ENCODE results near the gene P2RX6.
"Not testable (repeated sequence)": the region's sequence is repeated elsewhere in the genome, so short reads cannot be mapped to it uniquely, and the experiment has no call there.

The P2RX6 gene

DNA sequence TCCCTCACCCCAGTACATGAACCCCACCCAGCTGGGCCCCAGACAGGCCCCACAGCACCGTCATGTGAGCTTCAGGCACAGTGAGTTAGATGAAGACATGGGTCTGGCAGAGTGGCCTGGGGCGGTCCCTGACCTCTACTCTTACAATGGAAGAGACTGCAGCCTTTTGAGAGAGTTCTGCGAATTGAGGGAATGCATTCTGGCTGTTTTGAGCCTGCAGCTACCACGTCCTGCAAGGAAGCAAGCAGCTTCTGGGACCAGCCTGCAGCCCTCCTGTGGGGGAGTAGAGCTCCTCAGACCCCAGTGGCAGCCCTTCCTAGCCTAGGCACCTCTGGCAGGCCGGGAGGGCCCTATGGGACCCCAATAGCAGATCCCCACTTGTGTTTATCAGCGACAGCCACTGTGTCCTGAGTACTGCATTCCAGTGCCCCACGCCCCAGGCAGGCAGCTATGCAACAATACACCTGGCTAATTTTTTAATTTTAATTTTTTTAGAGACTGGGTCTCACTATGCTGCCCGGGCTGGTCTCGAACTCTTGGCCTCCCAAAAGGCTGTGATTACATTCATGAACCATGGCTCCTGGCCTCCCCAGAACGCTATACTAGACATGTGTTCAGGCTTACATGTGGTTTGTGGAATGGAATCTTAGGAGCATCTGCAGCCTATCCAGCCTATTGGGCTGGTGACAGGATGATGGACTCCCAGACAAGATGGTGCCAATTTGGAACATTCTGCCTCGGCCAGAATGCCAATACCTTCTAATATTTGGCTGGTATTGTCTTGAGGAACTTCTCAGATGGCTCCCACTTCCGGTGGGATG, 18.1 kb downstream of the P2RX6 start:
- in situ Hi-C loops (cut with MboI; ENCODE audit: low pct_unique_long_range_greater_than_20kb, low sequenced_read_pairs, unreplicated experiment) = no loop called here
- DNase-seq (ENCODE audit: low spot score) = no peak
- TF ChIP-seq, protein P1, sequence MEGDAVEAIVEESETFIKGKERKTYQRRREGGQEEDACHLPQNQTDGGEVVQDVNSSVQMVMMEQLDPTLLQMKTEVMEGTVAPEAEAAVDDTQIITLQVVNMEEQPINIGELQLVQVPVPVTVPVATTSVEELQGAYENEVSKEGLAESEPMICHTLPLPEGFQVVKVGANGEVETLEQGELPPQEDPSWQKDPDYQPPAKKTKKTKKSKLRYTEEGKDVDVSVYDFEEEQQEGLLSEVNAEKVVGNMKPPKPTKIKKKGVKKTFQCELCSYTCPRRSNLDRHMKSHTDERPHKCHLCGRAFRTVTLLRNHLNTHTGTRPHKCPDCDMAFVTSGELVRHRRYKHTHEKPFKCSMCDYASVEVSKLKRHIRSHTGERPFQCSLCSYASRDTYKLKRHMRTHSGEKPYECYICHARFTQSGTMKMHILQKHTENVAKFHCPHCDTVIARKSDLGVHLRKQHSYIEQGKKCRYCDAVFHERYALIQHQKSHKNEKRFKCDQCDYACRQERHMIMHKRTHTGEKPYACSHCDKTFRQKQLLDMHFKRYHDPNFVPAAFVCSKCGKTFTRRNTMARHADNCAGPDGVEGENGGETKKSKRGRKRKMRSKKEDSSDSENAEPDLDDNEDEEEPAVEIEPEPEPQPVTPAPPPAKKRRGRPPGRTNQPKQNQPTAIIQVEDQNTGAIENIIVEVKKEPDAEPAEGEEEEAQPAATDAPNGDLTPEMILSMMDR (IDR thresholded peaks at IDR 0.05; ENCODE audit: extremely low read depth, insufficient read depth, missing control alignments) = no peak

DNA sequence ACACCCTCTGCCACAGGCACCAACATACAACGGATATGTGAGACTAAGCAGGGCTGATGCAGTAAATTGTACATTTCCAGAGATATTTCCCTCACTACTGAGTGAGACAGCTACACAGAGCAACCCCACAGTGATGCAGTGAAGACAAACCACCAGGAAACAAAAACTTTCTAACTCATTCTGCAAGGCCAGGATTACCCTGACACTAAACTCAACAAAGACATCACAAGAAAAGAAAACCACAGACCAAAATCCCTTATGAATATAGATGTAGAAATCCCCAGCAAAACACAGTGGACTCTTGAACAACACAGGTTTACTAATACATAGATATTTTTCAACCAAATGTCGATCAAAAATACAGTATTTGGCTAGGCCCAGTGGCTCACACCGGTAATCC, 18.9 kb downstream of the P2RX6 start:
- DNase-seq (ENCODE audit: low spot score) = no peak
- in situ Hi-C loops (cut with MboI; ENCODE audit: low pct_unique_long_range_greater_than_20kb, low sequenced_read_pairs, unreplicated experiment) = no loop called here
- TF ChIP-seq, protein P1 (IDR thresholded peaks at IDR 0.05; ENCODE audit: extremely low read depth, insufficient read depth, missing control alignments) = no peak

DNA sequence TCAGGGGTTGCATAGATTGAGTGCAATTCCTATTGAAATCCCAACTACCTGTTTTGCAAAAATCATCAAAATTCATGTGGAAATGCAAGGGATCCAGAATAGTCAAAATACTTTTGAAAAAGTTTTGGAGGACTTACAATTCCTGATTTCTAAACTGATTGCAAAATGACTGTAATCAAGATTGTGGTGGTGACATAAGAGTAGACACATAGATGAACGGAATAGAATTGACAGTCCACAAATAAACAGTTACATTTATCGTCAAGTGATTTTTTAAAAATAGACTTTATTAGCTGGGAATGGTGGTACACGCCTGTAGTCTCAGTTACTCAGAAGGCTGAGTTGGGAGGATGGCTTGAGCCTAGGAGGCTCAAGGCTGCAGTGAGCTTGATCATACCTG, 20.0 kb downstream of the P2RX6 start:
- TF ChIP-seq, protein P1 (IDR thresholded peaks at IDR 0.05; ENCODE audit: extremely low read depth, insufficient read depth, missing control alignments) = no peak
- no peak for DNase-seq (ENCODE audit: low spot score)
- in situ Hi-C loops (cut with MboI; ENCODE audit: low pct_unique_long_range_greater_than_20kb, low sequenced_read_pairs, unreplicated experiment) = no loop called here

DNA sequence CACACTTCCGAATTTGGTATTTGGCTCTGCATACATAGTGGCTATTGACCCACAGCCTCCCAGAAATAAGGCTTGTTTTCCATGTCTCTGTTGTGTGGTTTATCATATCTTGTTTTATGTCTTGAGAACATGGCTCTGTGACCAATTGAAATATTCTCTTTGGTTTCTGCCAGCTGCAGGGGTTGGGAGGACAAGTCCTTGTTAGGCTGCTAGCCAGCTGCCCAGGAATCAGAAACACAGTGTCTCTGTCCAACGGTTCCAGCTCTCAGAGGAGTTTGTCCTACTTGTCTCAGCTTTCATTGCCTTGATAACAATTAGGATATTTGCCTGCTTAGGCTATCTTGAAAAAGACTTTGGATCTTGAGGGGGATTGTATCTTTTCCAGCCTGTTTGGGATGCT, 23.4 kb downstream of the P2RX6 start:
- in situ Hi-C loops (cut with MboI; ENCODE audit: low pct_unique_long_range_greater_than_20kb, low sequenced_read_pairs, unreplicated experiment) = no loop called here
- TF ChIP-seq, protein P1 (IDR thresholded peaks at IDR 0.05; ENCODE audit: extremely low read depth, insufficient read depth, missing control alignments) = no peak
- DNase-seq (ENCODE audit: low spot score) = no peak

DNA sequence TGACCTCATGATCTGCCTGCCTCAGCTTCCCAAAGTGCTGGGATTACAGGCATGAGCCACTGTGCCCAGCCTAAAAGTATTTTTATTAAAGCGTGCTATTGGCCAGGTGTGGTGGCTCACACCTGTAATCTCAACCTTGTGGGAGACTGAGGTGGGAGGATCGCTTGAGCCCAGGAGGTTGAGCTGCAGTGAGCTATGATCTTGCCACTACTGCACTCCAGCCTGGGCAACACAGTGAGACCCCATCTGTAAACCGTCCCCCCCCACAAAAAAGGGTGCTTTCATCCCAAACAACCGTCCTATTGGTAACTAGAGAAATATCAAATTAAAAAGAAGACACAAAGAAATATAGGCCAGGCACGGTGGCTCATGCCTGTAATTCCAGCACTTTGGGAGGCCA, 24.2 kb downstream of the P2RX6 start:
- in situ Hi-C loops (cut with MboI; ENCODE audit: low pct_unique_long_range_greater_than_20kb, low sequenced_read_pairs, unreplicated experiment); DNase-seq (ENCODE audit: low spot score): not testable (repeated sequence)

DNA sequence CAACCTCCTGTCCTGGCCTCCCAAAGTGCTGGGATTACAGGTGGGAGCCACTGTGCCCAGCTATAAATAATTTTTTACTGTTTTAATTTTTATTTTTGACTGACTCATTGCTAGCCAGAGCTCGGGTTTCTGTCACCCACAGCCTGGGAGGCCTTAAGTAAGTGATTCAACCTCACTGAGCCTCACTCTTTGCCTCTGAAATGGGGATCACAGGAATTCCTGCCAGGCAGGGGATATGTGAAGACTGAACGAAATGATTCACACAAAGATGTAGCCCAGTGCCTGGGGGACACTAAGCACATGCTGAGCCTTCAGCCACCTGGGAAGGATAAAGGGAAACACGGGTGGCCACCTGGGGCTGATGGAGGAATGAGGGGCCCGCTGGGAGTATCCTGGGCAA, 27.0 kb downstream of the P2RX6 start:
- in situ Hi-C loops (cut with MboI; ENCODE audit: low pct_unique_long_range_greater_than_20kb, low sequenced_read_pairs, unreplicated experiment) = no loop called here
- DNase-seq (ENCODE audit: low spot score) = no peak
- TF ChIP-seq, protein P1 (IDR thresholded peaks at IDR 0.05; ENCODE audit: extremely low read depth, insufficient read depth, missing control alignments) = no peak

DNA sequence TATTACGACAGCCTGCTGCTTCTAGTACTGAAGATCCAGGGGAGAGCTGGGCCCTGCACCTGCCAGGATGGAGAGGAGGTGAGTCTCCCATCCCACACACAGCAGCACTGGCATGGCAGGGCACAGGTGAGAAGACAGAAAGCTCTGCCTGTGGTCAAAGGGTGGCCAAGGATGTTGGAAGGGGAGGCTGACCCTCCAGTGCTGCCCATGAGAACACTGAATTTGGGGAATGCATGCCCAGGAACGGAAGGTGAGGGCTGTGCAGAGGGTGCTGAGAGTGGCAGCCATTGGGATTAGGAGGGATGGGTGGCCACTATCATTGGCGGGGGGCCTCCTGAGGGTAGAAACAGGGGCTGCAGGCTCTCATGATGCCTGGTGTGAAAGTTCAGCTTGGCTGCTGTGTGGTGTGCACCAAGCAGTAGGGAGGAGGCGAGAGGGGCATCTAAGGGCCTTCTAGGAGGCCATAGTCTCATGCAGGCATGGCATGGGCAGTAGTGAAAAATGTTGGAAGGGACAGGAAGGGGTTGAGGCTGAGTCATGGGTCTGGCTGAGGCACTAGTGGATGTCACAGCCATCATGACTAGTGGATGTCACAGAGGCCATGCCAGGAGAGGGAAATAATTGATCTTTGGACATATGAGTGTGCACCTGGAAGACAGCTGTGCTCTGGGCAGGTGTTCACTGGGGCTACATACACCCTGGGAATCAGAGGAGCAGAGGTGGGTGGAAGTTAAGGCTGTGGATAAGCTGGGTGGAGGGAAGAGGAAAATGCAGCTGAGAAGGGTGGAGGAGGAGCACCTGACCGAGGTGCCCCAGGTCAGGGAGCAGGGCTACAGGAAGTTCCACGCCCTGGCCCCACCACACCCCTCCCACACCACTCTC, 28.3 kb downstream of the P2RX6 start:
- TF ChIP-seq, protein P1 (IDR thresholded peaks at IDR 0.05; ENCODE audit: extremely low read depth, insufficient read depth, missing control alignments) = no peak
- no peak for DNase-seq (ENCODE audit: low spot score)
- in situ Hi-C loops (cut with MboI; ENCODE audit: low pct_unique_long_range_greater_than_20kb, low sequenced_read_pairs, unreplicated experiment) = no loop called here
